GM12874 (cell line): ENCODE results near the gene RSAD1.

Experiments used
- CTCF ChIP-seq: IDR thresholded peaks from 2 replicates; pipeline ENCODE4 v1.5.1; 2011; ENCODE audit warnings: low read depth, mild to moderate bottlenecking, control low read depth, low read length, moderate library complexity; ENCODE audit not compliant: insufficient read depth

The RSAD1 gene

GRCh38 chr17:50460831-50461526, 17.7 kb upstream of the RSAD1 start:
- no peak for TF ChIP-seq CTCF

- no peak for TF ChIP-seq CTCF
These were observed 17.0 kb upstream of the RSAD1 start for GRCh38 chr17:50461550-50462132.

- TF ChIP-seq CTCF = no peak
These were observed 16.2 kb upstream of the RSAD1 start for GRCh38 chr17:50462446-50462845.

GRCh38 chr17:50464121-50464520, 14.5 kb upstream of the RSAD1 start:
- no peak for TF ChIP-seq CTCF

GRCh38 chr17:50464736-50465135, 13.9 kb upstream of the RSAD1 start:
- TF ChIP-seq CTCF = no peak

GRCh38 chr17:50465171-50465570, 13.5 kb upstream of the RSAD1 start:
- no peak for TF ChIP-seq CTCF

GRCh38 chr17:50465635-50466034, 13.0 kb upstream of the RSAD1 start:
- no peak for TF ChIP-seq CTCF
